Progenitor cell of endocrine pancreas (in vitro differentiated cells): Measurements from ENCODE around the gene PARD3. TPM values are rescaled to one million over a fixed set of nuclear protein-coding genes. Genes with fewer than 3 reads are reported as not detected.
A peak's percentile ranks its signal among the peaks of the same experiment; 100 is the strongest.

Experiments
- DNase-seq: peaks from one replicate; pipeline ENCODE4 v3.0.0; 2021; ENCODE audit warnings: low spot score; ENCODE audit not compliant: unreplicated experiment
- H3K27ac Mint-ChIP-seq: 2 replicates; pipeline ENCODE4 v1.8.0; 2021; ENCODE audit warnings: mild to moderate bottlenecking, moderate library complexity, mixed read lengths
- H3K27me3 Mint-ChIP-seq: 2 replicates; pipeline ENCODE4 v1.8.0; 2021; ENCODE audit warnings: mixed read lengths
- H3K36me3 Mint-ChIP-seq: 2 replicates; pipeline ENCODE4 v1.8.0; 2022; ENCODE audit warnings: mixed read lengths; ENCODE audit not compliant: insufficient read depth
- H3K4me1 Mint-ChIP-seq: 2 replicates; pipeline ENCODE4 v1.8.0; 2021; ENCODE audit warnings: low read depth, mixed read lengths
- H3K4me3 Mint-ChIP-seq: 2 replicates; pipeline ENCODE4 v1.8.0; 2021; ENCODE audit warnings: low read depth, mild to moderate bottlenecking, moderate library complexity, mixed read lengths
- H3K9me3 Mint-ChIP-seq: 2 replicates; pipeline ENCODE4 v1.8.0; 2021; ENCODE audit warnings: low read depth, mixed read lengths
- CTCF ChIP-seq: fragments of 200-600 bp; sonication (generic); IDR thresholded peaks from one replicate; pipeline ENCODE4 v1.5.0; 2021; ENCODE audit warnings: antibody characterized with exemption, mild to moderate bottlenecking; ENCODE audit not compliant: unreplicated experiment
- total RNA-seq: library from RNA; stranded (reverse); gene quantifications from 2 replicates; pipeline ENCODE4 v1.2.1, GENCODE V29; 2021

PARD3 gene
- total RNA-seq, 1 donor from 2014 or later, result 85.3 TPM

GRCh38 chr10:34505338-34505737 lies 309.8 kb downstream of the PARD3 start:
- Mint-ChIP-seq H3K36me3 (no peaks in the 10 kb centered on the region), H3K9me3 (no peaks in the 10 kb centered on the region), H3K4me3 (no peak overlapping the region), H3K4me1 (peaks cover 29% of the 10 kb centered on the region), H3K27ac (peak overlapping the region; percentile 80), H3K27me3 (no peaks in the 10 kb centered on the region)
- no peak for TF ChIP-seq CTCF
- DNase-seq, result no peak

- no peak overlapping the region for H3K4me3 Mint-ChIP-seq
- peaks cover 29% of the 10 kb centered on the region for H3K4me1 Mint-ChIP-seq
Observed at GRCh38 chr10:34504534-34504933, 310.6 kb downstream of the PARD3 start.

GRCh38 chr10:34503704-34504103 lies 311.4 kb downstream of the PARD3 start:
- H3K4me3 Mint-ChIP-seq, result no peak overlapping the region
- no peaks in the 10 kb centered on the region for H3K36me3 Mint-ChIP-seq
- no peak for TF ChIP-seq CTCF

More at GRCh38 chr10:34504534-34504933, 310.6 kb downstream of the PARD3 start:
- H3K27me3 Mint-ChIP-seq, result no peaks in the 10 kb centered on the region
- H3K27ac Mint-ChIP-seq, result peak overlapping the region; percentile 80
- H3K9me3 Mint-ChIP-seq, result no peaks in the 10 kb centered on the region
- H3K36me3 Mint-ChIP-seq, result no peaks in the 10 kb centered on the region
- no peak for DNase-seq
- no peak for TF ChIP-seq CTCF

DNA sequence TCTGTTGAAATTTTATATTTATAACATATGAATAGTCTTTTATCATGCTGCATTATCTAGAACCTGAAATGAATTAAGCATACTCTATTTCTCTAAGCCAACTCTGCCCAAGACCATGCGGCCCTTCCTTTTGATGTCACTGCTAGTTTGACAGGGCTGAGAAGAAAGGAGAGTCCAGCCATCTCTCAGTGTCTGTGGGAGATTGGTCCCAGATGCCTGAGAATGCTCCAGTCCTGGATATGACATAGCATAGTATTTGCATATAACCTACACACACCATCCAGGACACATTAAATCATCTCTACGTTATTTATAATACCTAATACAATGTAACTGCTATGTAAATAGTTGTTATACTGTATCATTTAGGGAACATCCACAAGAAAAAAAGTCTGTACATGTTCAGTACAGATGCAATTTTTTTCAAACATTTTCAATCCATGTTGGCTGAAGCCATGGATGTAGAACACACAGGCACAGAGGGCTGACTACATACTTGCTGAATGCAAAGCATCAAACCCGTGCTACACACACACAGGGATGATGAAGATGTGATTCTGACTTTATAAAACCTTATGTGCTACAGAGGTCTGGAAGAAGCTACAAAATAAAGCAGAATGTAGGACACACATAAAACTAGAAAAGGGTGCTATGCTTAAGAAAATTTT lies 315.4 kb downstream of the PARD3 start:
- Mint-ChIP-seq H3K9me3 (no peaks in the 10 kb centered on the region), H3K4me1 (peaks cover 6% of the 10 kb centered on the region), H3K27me3 (no peaks in the 10 kb centered on the region), H3K36me3 (no peaks in the 10 kb centered on the region), H3K27ac (no peak overlapping the region), H3K4me3 (no peak overlapping the region)
- TF ChIP-seq CTCF, result no peak
- DNase-seq, result no peak

More at GRCh38 chr10:34503704-34504103, 311.4 kb downstream of the PARD3 start:
- no peak for DNase-seq
- H3K27ac Mint-ChIP-seq, result no peak overlapping the region
- peaks cover 29% of the 10 kb centered on the region for H3K4me1 Mint-ChIP-seq
- no peaks in the 10 kb centered on the region for H3K27me3 Mint-ChIP-seq
- H3K9me3 Mint-ChIP-seq, result no peaks in the 10 kb centered on the region

DNA sequence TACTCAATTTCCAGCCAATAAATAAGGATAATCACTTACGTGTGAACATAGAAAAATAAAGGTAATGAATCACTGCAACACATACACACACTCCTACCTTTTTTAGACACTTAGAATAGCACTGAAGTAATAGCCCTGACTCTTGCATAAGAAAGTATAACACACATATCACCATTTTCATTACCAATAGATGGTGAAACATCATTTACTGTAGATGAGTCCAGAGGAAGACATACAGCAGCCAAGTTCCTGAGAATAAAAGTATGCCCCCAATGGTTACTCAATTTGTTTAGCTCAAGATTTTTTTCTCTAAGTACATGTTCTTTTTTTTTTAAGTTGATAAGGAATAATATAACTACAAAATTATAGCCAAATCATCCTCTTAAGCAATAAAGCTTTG lies 316.3 kb downstream of the PARD3 start:
- Mint-ChIP-seq H3K27me3 (no peaks in the 10 kb centered on the region), H3K4me1 (peaks cover 2% of the 10 kb centered on the region), H3K4me3 (no peak overlapping the region), H3K9me3 (no peaks in the 10 kb centered on the region), H3K36me3 (no peaks in the 10 kb centered on the region), H3K27ac (no peak overlapping the region)
- no peak for DNase-seq
- no peak for TF ChIP-seq CTCF
